K562 (cell line): Measurements from ENCODE around the gene TLR3.

Experiments used
- SMARCC2 ChIP-seq: fragments of 450-650 bp; IDR thresholded peaks from 2 replicates; pipeline ENCODE4 v1.6.1; 2017; ENCODE audit warnings: antibody characterized with exemption, moderate library complexity, mild to moderate bottlenecking, low read depth
- TF ChIP-seq, protein P1 (sequence below): sonication (generic); formaldehyde crosslinking; IDR thresholded peaks from 2 replicates; pipeline ENCODE4 v1.8.1; 2023; ENCODE audit warnings: mild to moderate bottlenecking, missing genetic modification reagents

DNA sequence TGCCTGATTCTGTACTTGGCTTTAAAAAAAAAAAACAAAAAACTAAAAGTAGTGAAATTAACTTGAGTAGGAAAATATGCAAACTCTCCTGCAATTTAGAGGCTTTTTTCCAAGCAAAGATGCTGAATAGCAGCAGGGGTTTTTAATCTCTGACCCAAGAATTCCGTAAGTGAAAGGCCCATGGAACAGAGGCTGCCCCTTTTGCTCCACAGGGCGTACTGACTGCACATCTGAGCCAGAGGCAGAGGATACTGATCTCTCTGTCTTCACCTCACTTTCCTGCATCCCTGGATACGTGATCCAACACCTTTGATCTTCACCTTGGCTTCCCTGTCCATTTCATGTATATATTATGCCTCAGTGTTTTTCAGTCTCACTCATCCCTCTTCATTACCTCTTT is 39.4 kb downstream of the TLR3 start:
- TF ChIP-seq SMARCC2, result no peak
- TF ChIP-seq, protein P1, sequence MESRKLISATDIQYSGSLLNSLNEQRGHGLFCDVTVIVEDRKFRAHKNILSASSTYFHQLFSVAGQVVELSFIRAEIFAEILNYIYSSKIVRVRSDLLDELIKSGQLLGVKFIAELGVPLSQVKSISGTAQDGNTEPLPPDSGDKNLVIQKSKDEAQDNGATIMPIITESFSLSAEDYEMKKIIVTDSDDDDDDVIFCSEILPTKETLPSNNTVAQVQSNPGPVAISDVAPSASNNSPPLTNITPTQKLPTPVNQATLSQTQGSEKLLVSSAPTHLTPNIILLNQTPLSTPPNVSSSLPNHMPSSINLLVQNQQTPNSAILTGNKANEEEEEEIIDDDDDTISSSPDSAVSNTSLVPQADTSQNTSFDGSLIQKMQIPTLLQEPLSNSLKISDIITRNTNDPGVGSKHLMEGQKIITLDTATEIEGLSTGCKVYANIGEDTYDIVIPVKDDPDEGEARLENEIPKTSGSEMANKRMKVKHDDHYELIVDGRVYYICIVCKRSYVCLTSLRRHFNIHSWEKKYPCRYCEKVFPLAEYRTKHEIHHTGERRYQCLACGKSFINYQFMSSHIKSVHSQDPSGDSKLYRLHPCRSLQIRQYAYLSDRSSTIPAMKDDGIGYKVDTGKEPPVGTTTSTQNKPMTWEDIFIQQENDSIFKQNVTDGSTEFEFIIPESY, result no peak
